Suprapubic skin (tissue), 4 donors: ENCODE data around the gene RNF40. TPM values are rescaled to one million over a fixed set of nuclear protein-coding genes. Genes with fewer than 3 reads are reported as not detected.

ENCODE experiments used
- DNase-seq, 2 donors: peaks; one replicate each; pipeline ENCODE4 v3.0.0-alpha.2; 2019; ENCODE audit warnings: low spot score in 2 of 2
- H3K27ac ChIP-seq: fragments of 200-600 bp; sonication (generic); one replicate; pipeline ENCODE4 v1.5.1; 2019
- H3K27me3 ChIP-seq: fragments of 200-600 bp; sonication (generic); one replicate; pipeline ENCODE4 v1.5.1; 2019
- H3K36me3 ChIP-seq: fragments of 200-600 bp; sonication (generic); one replicate; pipeline ENCODE4 v1.5.1; 2019
- H3K4me1 ChIP-seq: fragments of 200-600 bp; sonication (generic); one replicate; pipeline ENCODE4 v1.5.1; 2019
- H3K4me3 ChIP-seq: fragments of 200-600 bp; sonication (generic); one replicate; pipeline ENCODE4 v1.5.1; 2019; ENCODE audit warnings: mild to moderate bottlenecking
- H3K9me3 ChIP-seq: fragments of 200-600 bp; sonication (generic); one replicate; pipeline ENCODE4 v1.5.1; 2019
- CTCF ChIP-seq, 2 donors: fragments of 200-600 bp in 1 of 2; fragments of 450-650 bp in 1 of 2; sonication (generic) in 1 of 2; IDR thresholded peaks; one replicate each; pipeline ENCODE4 v1.5.1; 2016 to 2019; ENCODE audit warnings: antibody characterized with exemption in 2 of 2, mild to moderate bottlenecking in 1 of 2, moderate library complexity in 1 of 2
- EP300 ChIP-seq: sonication (generic); formaldehyde crosslinking; IDR thresholded peaks from one replicate; pipeline ENCODE4 v1.6.1; 2017; ENCODE audit warnings: antibody characterized with exemption
- POLR2A ChIP-seq, 2 donors: fragments of 450-650 bp; IDR thresholded peaks; one replicate each; pipeline ENCODE4 v1.6.1; 2017; ENCODE audit warnings: antibody characterized with exemption in 2 of 2, mild to moderate bottlenecking in 2 of 2, moderate library complexity in 2 of 2
- POLR2AphosphoS5 ChIP-seq, 3 donors: sonication (generic); formaldehyde crosslinking; IDR thresholded peaks; one replicate each; pipeline ENCODE4 v1.6.1; 2017; ENCODE audit warnings: antibody characterized with exemption in 3 of 3
- WGBS: methylation state at CpG from one replicate; pipeline ENCODE4 v1.1.5; 2018; 5-methylcytosine and 5-hydroxymethylcytosine counted together
- total RNA-seq, 4 donors: library from RNA; depleted of rRNA; stranded (reverse); fragments of >200 nt; gene quantifications; one replicate each; pipeline ENCODE4 v1.1.0, GENCODE V29; 2016

Gene RNF40
- total RNA-seq, 4 donors from 2014 or later, result 65.6 to 89.7 (median 76.5) TPM

DNA sequence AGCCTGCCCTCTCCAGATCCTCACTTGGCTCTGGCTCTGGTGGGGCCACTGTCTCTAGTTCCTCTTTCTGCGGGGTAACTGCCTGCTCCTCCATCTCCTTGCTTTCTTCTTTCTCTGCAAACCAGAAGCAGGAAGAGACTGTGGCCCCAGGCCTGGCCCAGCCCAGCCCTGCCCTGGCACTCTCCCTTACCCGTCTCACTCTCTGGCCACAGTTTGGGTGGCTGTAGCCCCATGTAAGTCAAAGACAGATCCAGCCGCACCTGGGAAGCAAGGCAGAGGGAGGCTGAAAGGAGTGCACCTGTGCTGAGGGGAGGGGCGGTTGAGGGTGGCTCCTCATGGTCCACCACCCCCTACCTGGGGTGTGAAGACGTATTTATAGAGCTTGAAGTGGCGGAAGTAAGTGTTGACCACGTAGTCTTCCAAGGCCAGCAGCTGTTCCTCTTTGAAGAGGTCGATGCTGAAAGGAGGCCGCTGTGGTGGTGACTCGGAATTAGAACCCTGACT lies 3.1 kb upstream of the RNF40 start:
- H3K27ac ChIP-seq, result no peak overlapping the region

GRCh38 chr16:30760001-30760559 lies 2.0 kb upstream of the RNF40 start:
- Histone ChIP-seq H3K27ac (no peak overlapping the region), H3K4me1 (peaks cover 29% of the 10 kb centered on the region), H3K36me3 (peaks cover 42% of the 10 kb centered on the region), H3K9me3 (no peaks in the 10 kb centered on the region), H3K27me3 (no peaks in the 10 kb centered on the region), H3K4me3 (no peak overlapping the region)
- TF ChIP-seq CTCF (IDR thresholded peaks at IDR 0.05) (no peak), POLR2AphosphoS5 (IDR thresholded peaks at IDR 0.05) (no peak), POLR2A (IDR thresholded peaks at IDR 0.05) (no peak), EP300 (no peak)
- DNase-seq, result no peak
- WGBS, result 71% methylated on average over 1 of the region's 7 CpGs

More for the DNA sequence above, 3.1 kb upstream of the RNF40 start:
- WGBS, result 74% methylated on average over 8 of the region's 10 CpGs
- DNase-seq, result peak in 1 of 2 donors; percentile 62
- H3K27me3 ChIP-seq, result no peaks in the 10 kb centered on the region
- no peaks in the 10 kb centered on the region for H3K9me3 ChIP-seq
- H3K4me3 ChIP-seq, result no peak overlapping the region
- peaks cover 28% of the 10 kb centered on the region for H3K4me1 ChIP-seq
- H3K36me3 ChIP-seq, result peaks cover 42% of the 10 kb centered on the region
- TF ChIP-seq POLR2AphosphoS5 (IDR thresholded peaks at IDR 0.05) (no peak), CTCF (IDR thresholded peaks at IDR 0.05) (no peak), EP300 (no peak), POLR2A (IDR thresholded peaks at IDR 0.05) (no peak)

DNA sequence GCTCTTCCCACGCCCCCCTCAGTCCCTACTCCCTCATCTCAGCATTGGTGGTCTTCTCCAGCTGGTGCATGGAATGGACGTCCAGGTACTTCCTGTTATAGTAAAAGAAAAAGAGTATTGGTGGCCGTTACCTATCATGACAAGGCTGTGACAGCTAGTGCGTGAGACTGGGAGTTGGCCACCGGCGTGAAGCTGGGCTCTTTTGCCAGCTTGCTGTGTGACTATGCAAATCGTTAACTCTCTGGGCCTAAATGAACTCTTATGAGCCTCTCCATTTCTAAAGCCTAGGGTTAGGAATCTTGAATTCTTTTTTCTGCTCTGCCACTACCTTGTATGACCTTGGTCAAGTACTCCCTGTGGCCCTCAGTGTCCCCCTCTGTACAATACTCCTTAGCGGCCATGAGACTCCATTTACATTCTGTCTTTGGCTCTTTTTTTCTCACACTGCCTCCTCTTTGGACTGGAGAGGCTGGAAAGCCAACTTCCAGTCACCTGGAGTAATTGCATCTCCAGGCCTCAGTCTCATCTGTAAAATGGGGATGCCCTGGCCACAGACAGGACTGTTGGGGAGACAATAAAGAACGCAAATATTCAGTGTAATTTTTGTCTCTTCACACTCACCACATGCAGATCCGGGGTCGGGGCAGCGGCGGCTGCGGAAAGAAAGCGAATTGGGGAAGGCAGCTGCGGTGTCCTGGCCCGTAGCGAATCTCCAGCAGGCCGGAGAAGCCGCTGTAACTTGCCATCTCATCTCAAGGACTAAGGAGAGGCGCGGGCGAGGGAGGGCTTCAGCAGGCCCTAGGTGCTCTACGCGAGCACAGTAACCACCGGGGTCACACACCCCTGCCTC lies 1.3 kb upstream of the RNF40 start:
- no peaks in the 10 kb centered on the region for H3K9me3 ChIP-seq
- peaks cover 42% of the 10 kb centered on the region for H3K36me3 ChIP-seq
- H3K27ac ChIP-seq, result no peak overlapping the region
- no peaks in the 10 kb centered on the region for H3K27me3 ChIP-seq
- peaks cover 29% of the 10 kb centered on the region for H3K4me1 ChIP-seq
- DNase-seq, result no peak
- H3K4me3 ChIP-seq, result peak overlapping the region; percentile 87
- 32% methylated on average over 23 of the region's 26 CpGs for WGBS
- TF ChIP-seq POLR2AphosphoS5 (IDR thresholded peaks at IDR 0.05), result no peak
- no peak for TF ChIP-seq EP300
- TF ChIP-seq CTCF (IDR thresholded peaks at IDR 0.05), result no peak
- no peak for TF ChIP-seq POLR2A (IDR thresholded peaks at IDR 0.05)

DNA sequence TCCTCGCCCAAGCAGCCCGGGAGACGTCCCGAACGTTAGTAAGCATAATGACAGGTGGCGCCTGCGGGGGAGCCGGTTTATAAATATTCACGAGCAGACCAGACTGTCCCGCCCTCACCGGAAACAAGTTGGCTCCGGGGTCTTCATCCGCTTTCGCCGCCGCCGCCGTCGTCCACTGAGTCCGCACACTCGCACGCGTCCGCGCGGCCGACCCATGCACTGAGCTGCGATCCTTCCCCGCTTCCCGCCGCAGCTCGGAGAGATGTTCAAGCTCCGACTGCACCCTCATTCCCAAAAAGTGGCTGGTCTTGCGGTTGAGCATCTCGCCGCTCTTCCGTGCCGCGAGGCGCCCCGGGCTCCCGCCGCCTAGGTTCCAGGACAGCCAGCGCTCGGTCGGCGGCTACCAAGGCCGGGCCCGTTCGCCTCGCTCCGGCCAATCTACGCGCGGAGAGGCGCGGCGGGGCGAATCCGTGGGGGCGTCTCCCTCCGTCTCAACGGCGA lies 645 bp upstream of the RNF40 start:
- H3K27ac ChIP-seq, result peak overlapping the region; percentile 83
- H3K36me3 ChIP-seq, result peaks cover 42% of the 10 kb centered on the region
- 3% methylated on average over 6 of the region's 64 CpGs for WGBS
- DNase-seq, result no peak
- H3K9me3 ChIP-seq, result no peaks in the 10 kb centered on the region
- H3K4me3 ChIP-seq, result peak overlapping the region; percentile 87
- H3K4me1 ChIP-seq, result peaks cover 29% of the 10 kb centered on the region
- TF ChIP-seq EP300 (no peak), POLR2A (IDR thresholded peaks at IDR 0.05) (no peak), CTCF (IDR thresholded peaks at IDR 0.05) (no peak), POLR2AphosphoS5 (IDR thresholded peaks at IDR 0.05) (no peak)
- no peaks in the 10 kb centered on the region for H3K27me3 ChIP-seq
